Activated T-cell treated with anti-CD3 and anti-CD28 coated beads, Interleukin-2, amount 50 U/mL, for 1 hour (primary cell): ENCODE measurements around the gene CWF19L1.

Source experiments
- DNase-seq: peaks from one replicate; pipeline ENCODE4 v3.0.0-alpha.2; 2020

Gene CWF19L1

GRCh38 chr10:100248820-100249219 is 18.6 kb downstream of the CWF19L1 start:
- DNase-seq: no peak

GRCh38 chr10:100245484-100246220 is 21.8 kb downstream of the CWF19L1 start:
- DNase-seq: no peak

- DNase-seq: no peak
Observed at GRCh38 chr10:100239851-100240250, 27.6 kb downstream of the CWF19L1 start.

DNA sequence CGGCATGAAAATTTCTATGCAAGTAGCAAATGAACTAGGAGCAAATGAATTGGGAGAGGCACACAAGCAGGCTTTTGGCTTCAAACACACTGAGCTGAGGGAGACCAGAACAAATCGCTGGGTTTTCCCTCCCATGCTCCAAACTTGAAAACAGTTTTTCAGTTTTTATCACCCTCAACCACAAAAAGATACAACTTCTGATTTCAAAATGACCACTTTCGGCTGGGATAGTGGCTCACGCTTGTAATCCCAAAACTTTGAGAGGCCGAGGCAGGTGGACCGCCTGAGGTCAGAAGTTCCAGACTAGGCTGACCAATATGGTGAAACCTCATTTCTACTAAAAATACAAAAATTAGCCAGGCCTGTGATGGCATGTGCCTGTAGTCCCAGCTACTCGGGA is 29.0 kb downstream of the CWF19L1 start:
- DNase-seq: no peak

DNA sequence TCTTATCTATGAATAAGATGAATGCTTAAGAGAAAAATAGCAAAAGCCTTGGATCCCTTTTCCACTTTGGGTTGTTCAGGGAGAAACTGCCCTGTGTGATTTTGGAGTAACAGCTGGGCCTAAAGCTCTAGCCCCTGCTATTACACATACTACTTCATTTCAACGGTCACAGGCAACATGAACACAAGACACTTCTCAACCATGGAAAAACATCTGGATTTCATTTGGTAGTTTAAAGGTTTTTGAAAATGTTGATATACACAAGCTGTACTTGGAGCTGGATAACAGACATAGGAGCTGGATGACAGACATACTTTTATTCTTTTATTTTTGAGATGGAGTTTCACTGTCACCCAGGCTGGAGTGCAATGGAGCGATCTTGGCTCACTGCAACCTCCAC is 35.3 kb downstream of the CWF19L1 start:
- DNase-seq: no peak

GRCh38 chr10:100229819-100230422 is 37.5 kb downstream of the CWF19L1 start:
- DNase-seq: no peak

GRCh38 chr10:100223879-100224278 is 43.6 kb downstream of the CWF19L1 start:
- no peak for DNase-seq

DNA sequence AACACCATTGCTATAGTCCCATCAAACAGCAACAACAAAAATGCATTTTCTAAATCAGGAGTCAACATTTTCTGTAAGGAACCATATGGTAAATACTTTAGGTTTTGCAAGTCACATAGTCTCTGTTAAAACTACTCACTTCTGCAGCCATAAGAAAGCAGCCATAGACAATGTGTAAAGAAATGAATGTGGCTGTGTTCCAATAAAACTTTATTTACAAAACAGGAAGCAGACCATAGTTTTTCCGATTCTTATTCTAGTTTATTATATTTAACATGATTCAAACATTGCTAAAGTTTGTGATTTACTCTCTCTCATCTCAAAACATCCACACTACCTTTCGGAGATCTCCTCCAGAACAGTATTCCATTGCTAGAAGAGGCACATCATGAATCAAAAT is 44.9 kb downstream of the CWF19L1 start:
- DNase-seq: no peak

DNA sequence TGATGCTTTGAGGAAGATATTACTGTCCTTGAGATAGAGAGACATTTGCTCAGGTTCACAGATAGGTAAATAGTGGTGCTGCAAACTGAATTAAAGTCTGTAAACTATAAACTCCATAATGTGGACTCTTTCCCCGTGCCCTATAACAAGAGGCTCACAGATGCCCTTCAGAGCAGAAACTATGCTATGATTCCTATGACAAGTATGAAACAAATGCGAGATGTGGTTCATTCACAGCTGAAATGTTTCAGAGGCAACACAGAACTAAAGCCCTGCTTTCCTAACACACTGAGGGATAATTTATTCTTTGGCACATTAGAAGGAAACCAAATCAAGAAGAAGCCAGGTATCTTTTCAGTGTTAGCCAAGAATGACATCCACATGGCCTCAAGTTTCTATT is 51.4 kb downstream of the CWF19L1 start:
- DNase-seq: no peak

DNA sequence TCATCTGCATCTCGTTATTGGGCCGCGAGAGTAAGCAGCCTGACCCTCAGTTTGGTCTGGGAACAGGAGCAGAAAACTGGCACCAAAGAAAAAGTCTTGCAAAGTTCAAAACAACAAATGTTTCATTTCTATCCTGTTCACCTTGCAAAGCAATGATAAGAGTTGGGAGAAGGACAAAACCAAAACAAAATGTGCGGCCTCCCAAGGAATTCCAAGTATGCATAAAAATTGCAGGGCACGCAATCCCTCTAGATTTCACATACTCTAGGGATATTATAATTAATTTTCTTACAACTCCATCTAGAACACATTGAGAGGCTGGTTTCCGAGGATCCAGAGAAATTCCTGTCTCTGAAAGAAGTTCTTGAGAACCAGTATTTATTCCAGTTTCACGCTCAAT is 58.1 kb downstream of the CWF19L1 start:
- DNase-seq: no peak

DNA sequence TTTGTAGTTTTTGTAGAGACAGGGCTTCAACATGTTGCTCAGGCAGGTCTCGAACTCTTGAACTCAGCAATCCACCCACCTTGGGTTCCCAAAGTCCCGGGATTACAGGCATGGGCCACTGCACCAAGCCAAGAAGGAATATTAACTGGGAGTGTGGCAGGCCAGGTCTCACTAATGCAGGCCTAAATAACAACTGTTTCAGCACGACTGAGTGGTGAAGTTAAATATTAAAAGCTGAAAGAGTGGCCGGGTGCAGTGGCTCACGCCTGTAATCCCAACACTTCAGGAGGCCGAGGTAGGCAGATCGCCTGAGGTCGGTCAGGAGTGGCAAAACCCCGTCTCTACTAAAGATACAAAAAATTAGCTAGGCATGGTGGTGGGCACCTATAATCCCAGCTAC is 59.2 kb downstream of the CWF19L1 start:
- no peak for DNase-seq

GRCh38 chr10:100204370-100204769 is 63.1 kb downstream of the CWF19L1 start:
- no peak for DNase-seq

GRCh38 chr10:100201549-100201948 is 65.9 kb downstream of the CWF19L1 start:
- no peak for DNase-seq

DNA sequence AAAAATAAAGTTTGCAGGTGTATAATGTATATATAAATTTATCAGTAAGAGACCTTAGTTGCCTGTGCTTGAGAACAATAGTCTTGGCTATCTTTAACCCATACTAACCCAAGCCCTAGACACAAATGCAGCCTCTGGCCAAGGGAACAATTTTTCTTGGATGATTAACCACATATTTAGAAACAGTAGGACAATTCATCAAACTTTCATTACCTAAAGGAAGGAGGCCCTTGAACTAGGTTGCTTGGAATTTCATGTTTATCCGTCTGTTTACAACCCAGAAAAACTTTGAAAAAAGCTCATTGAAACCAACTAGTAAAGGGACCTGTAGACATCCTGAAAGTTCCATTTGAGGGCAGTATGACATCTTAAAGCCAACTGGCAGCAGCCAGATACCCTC is 72.7 kb downstream of the CWF19L1 start:
- DNase-seq: no peak

GRCh38 chr10:100192350-100192749 is 75.1 kb downstream of the CWF19L1 start:
- no peak for DNase-seq

- DNase-seq: peak; percentile 22
Observed at GRCh38 chr10:100186253-100187212, 80.9 kb downstream of the CWF19L1 start.

DNA sequence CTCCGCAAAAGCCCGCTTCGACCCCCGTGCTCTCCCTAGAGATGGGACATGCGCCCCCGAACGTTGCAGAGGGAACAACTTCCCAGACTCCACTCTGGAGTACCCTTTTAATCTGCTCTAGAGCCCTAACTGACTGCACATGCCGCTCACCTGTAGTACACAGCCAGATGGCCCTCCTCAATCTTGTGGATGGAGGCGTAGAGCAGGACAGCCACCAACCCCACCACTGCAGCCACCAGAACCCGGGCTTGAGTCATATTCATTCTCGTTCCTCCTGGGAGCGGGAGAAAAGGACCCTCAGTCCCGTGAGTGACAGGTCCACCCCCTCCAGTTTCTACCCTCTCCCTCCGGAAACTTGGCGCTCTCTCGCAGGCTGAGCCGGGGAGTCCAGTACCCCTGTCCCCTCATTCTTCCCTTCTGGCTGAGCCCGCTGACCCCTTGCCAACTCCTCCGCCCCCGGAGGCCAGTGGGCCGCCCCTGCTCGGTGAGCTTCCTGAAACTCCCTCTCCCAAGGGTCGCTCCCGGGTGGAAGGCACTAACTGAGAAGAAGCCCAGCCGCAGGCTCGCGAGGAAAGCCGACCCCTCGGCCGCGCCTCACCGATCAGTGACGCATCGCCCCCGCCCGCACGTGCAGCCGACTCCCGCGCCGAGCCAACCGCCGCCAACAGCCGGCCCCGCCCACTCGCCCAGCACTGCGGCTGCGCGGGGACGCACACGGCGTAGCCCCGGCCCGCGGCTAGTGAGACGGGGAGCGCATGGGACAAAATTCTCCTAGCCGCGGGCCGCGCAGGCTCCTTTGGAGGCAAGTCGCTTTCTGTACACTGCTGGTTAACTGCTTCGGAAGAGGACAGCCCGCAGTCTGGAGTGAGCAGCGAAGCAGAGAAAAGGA is 81.8 kb downstream of the CWF19L1 start, which contains the start of gene ERLIN1:
Gene ERLIN1, minus strand, starts transcription at position 666 of the 889 bp plus-strand sequence. Its CDS starts 403 bp downstream, at position 263.
- peak; percentile 93 for DNase-seq

- DNase-seq: no peak
Observed at GRCh38 chr10:100184840-100185239, 82.6 kb downstream of the CWF19L1 start.

DNA sequence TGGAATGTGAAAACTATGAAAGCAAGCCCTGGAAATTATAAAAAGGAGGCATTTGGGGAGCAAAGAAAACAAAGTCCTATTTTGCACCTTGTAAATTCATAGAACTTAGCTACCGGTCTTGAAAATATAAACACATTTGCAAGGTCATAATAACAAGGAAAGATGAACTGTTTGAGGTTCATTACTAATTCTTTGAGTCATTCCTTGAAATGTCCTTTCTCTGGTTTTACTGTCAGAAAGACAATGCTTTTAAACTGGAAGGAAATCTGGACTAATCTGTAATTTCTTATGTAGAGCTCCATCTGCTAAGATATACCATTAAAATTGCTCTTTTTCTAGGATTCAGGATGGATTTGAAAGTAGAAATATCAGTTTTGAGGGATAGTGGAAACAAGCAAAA is 83.0 kb downstream of the CWF19L1 start:
- DNase-seq: no peak

GRCh38 chr10:100183481-100183880 is 84.0 kb downstream of the CWF19L1 start:
- no peak for DNase-seq

GRCh38 chr10:100182908-100183307 is 84.5 kb downstream of the CWF19L1 start:
- DNase-seq: no peak
